HG03520 (cell line): Measurements from ENCODE around the gene LANCL2.
"Not testable (repeated sequence)": the region's sequence is repeated elsewhere in the genome, so short reads cannot be mapped to it uniquely, and the experiment has no call there.

ENCODE experiments used
- ATAC-seq: cut with Tn5 transposase; IDR thresholded peaks from one replicate; pipeline ENCODE4 v1.9.1; 2021; ENCODE audit warnings: mild to moderate bottlenecking, moderate library complexity; ENCODE audit not compliant: unreplicated experiment

The LANCL2 gene

DNA sequence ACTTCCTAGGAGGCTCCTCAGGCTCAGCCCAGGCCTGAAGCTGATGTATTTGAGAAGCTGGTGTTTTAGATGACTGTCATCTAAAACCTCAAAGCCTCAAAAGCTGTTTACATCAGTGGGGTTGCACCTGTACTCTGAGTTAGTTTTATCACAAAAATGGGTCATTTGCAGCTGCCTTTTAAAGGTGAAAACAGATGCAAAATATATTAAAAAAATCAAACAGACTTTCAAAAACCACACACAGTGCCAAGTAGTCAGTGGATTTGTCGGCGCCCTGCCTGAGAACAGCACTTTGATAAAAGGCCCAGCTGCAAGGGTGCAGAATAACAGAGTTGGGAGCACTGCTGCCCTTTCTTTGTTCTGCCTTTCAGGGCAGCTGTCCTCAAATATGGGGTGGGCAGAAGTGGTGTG, 104.1 kb downstream of the LANCL2 start:
- no peak for ATAC-seq

GRCh38 chr7:55469721-55470120, 104.6 kb downstream of the LANCL2 start:
- ATAC-seq, result no peak

DNA sequence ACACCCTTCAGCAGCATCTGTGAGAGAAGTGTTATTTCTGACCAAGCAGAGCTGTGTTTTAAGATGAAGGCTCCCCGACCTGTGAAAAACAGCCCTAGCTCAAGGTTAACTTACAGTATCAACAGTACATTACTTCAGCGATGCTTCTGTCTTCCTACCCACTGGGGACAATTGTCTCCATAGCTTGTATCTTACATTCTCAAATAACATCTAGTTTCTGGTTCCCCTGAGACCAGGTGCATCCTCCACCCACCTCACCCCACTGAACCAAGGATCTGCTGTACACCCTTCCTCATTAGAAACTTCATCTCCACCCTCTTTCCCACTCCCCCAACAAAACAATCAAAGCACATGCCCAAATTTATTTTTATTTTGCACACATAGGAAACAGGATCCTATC, 105.1 kb downstream of the LANCL2 start:
- no peak for ATAC-seq

GRCh38 chr7:55471594-55471993, 106.5 kb downstream of the LANCL2 start:
- not testable (repeated sequence) for ATAC-seq

DNA sequence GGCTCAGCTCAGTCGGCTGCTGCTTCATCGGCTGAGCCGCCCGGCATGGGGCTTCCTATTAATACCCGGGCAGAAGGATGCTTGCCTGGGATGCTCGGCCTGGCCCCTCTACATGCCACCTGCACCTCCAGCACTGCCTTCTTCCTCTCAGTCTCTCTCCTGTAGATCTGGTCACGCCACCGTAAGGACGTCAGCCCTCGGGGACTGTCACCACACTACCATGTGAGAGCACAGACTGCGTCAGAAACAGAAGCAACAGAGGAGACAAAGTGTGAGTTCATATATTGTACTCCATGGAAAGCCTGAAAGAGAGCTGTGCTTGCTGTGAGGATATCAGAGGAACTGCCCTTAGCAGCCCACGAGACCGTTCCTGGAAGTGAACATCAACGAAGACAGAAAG, 107.3 kb downstream of the LANCL2 start:
- ATAC-seq, result not testable (repeated sequence)

GRCh38 chr7:55472928-55473725, 108.0 kb downstream of the LANCL2 start:
- ATAC-seq, result no peak

DNA sequence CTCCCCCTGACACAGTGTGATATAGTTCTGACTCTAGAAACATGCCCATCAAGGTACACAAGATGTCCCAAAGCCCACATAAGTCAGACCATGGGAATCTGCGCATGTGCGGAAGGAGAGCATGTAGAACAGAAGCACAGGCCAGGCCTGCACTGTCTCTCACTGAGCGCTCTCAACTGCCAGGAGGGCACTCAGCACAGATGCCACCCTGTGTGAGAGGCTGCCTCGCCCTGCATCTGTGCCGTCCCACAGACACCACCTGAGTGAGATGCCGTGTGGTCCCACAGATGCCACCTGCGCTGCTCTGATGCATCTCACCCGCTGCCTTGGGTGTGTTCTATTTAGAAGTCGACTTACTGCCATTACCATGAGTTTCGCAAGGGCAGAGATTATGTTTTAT, 108.8 kb downstream of the LANCL2 start:
- no peak for ATAC-seq

DNA sequence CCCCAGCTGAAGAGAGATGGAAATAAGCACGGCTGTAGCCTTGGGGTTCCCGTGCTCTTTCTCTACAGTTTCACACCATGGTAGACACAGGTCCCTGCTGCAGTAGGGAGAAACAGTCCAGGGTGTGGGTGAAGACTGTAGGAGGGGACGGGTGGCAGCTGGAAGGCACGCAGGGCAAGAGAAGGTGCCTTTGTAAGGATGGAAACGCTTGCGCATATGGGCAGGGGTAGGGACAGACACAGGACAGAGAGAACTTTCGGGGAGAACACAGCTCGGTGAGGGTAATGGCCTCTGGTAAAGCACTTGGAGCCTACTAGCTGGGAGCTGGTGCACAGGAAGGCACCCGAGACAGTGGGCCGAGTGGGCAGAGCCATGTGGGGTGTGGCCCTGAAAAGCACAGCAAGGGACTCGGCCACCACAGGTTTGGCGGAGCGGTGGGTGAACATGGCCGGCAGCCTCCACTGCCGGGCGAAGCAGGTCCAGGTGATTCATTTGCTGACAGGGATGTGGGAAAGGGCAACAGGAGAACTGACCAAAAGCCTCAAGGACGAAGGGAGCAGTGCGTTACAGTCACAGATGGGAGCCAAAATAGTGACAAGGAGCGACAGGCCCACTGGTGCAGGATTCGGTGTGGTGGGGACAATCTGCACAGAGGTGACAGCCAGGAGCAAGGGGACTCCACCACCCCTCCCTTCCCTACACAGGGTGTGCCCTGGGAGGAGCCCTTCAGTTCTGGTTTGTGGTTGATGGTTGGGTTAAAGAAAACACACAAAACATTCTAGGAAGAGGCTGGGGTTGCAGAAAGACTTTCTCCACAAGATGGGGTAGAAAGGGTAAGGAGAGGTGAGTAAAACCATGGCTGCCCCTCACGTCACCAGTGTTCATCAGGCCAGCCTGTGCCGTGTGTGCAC, 110.1 kb downstream of the LANCL2 start:
- ATAC-seq, result no peak

GRCh38 chr7:55475855-55476803, 111.0 kb downstream of the LANCL2 start:
- no peak for ATAC-seq

DNA sequence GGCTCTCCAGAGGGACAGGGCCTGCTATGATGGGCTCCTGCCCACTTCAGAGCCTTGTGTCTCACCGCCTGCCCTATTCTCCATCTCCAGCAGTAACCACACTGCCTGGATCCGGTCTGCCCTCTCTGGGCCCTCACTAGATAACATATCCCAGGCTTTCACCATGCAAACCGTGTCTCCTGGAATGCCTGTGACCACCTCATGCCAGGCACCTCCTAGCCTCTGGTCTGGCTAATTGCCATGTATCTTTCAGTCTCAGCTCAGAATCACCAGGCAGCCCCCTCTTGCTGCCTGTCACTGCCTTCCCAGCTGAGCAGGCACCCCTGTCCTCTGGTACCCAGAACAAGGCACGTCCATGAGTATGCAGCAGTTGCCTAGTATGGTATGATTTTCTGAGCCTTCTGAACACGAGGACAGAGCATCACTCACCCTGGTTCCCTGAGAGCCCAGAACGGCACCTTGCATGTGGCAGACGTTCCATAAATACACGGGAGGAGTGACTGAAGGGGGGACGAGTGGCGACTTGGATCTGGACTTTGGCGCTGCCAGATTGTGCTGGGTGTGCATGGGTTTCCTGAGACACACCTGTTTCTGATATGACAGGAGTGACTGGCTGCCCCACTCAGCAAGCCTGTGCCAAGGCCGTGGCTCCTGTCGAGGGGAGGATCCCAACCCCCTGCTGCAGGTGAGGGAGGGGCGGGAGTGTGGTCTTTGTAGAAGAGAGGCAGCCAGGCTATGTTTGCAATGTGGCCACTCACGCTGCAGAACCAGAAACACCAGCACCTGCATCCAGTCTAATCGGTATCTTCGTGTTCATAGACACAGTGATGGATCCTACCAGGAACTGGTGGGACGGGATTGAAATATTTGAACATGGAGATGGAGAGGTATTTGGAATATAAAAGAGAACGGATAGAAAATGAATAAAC, 112.0 kb downstream of the LANCL2 start:
- ATAC-seq, result no peak

- no peak for ATAC-seq
These were observed 112.7 kb downstream of the LANCL2 start for GRCh38 chr7:55477781-55478374.

DNA sequence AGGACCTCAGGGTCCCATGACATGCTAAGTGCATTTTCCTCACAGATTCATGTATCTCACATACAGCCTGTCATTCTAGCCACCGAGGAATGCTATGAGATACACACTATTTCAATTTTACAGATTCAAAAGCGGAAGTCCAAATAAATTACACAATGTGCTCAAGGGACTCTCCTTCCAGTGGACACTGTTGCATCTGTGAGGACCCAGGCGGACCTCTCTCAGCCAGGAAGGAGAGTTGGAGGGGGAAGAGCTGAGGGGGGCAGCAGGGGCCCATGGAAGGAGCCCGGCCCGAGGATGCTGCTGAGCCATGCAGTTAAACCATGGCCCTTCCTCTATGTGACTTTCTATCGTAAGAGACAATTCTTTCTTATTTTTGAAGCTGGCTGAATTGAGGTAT, 113.6 kb downstream of the LANCL2 start:
- ATAC-seq, result no peak

DNA sequence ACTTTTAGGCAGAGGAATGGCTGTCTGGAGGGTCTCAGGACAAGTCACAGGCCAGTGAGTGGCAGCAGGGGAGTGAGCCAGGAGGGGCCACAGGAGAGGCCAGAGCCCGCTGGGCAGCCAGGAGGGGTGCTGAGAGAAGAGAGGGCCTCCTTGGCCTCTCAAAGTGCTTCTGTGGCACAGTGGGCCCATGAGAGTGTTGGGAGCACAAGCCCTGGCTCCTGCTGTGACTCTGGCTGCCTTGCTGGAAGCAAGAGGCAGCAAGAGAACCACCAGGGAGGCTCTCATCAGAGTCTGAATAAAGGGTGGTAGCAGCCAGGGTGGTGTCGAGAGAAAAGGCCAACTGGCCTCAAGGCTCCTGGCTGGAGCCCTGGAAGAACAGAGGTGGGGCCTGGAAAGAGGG, 116.0 kb downstream of the LANCL2 start:
- ATAC-seq, result no peak

DNA sequence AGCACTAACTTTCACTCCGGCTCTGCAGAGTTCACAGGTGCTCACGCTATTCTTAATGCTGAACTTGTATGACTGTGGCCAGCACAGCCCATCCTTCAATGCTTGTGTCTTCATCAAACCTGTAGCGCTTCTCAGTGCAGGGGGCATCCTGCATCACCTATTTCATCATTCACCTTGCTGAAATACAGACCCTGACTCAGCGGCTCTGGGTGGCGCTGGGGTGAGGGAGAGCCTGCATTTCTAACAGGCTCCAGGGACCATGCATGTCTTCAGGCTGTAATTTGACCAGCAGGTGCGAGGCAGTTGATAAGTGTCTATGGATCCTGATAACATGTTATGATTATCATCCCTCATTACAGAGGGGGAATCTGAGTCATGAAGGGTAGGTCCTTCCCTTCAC, 117.9 kb downstream of the LANCL2 start:
- ATAC-seq, result no peak
